GM12878 (cell line): ENCODE measurements around the gene CD7. TPM values are rescaled to one million over a fixed set of nuclear protein-coding genes. Genes with fewer than 3 reads are reported as not detected.

Experiments
- CBX5 ChIP-seq: sonication (generic); IDR thresholded peaks from 2 replicates; pipeline ENCODE4 v1.6.1; 2016; ENCODE audit warnings: low read depth, moderate library complexity, mild to moderate bottlenecking, inconsistent platforms
- CHD1 ChIP-seq: IDR thresholded peaks from 2 replicates; pipeline ENCODE4 v1.6.1; 2012; ENCODE audit warnings: low read depth, low read length, improper control_type of control experiment
- DPF2 ChIP-seq: fragments of 450-650 bp; IDR thresholded peaks from 2 replicates; pipeline ENCODE4 v1.6.1; 2017; ENCODE audit warnings: mild to moderate bottlenecking
- ESRRA ChIP-seq: IDR thresholded peaks from 2 replicates; pipeline ENCODE4 v1.6.1; 2012; ENCODE audit warnings: mild to moderate bottlenecking, low read length, improper control_type of control experiment
- GATAD2B ChIP-seq: fragments of 450-650 bp; conservative IDR thresholded peaks from 2 replicates; pipeline ENCODE4 v1.6.1; 2017; ENCODE audit warnings: low read depth, mild to moderate bottlenecking, moderate library complexity
- LARP7 ChIP-seq: fragments of 450-650 bp; IDR thresholded peaks from 2 replicates; pipeline ENCODE4 v1.6.1; 2017; ENCODE audit warnings: mild to moderate bottlenecking
- MEF2B ChIP-seq: fragments of 450-650 bp; IDR thresholded peaks from 2 replicates; pipeline ENCODE4 v1.6.1; 2018; ENCODE audit warnings: mild to moderate bottlenecking, moderate library complexity; ENCODE audit not compliant: partially characterized antibody, poor library complexity, severe bottlenecking
- NFXL1 ChIP-seq: fragments of 450-650 bp; IDR thresholded peaks from 2 replicates; pipeline ENCODE4 v1.6.1; 2017; ENCODE audit warnings: antibody characterized with exemption, mild to moderate bottlenecking, borderline replicate concordance
- NKRF ChIP-seq: fragments of 450-650 bp; conservative IDR thresholded peaks from 2 replicates; pipeline ENCODE4 v1.6.1; 2017; ENCODE audit warnings: mild to moderate bottlenecking, moderate library complexity
- NR2F1 ChIP-seq: fragments of 450-650 bp; conservative IDR thresholded peaks from 2 replicates; pipeline ENCODE4 v1.6.1; 2017; ENCODE audit warnings: mild to moderate bottlenecking
- PAX5 ChIP-seq: IDR thresholded peaks from 2 replicates; pipeline ENCODE4 v1.6.1; 2011; ENCODE audit warnings: low read depth, low read length, borderline replicate concordance
- POLR2A ChIP-seq: IDR thresholded peaks from 2 replicates; pipeline ENCODE4 v1.6.1; 2011; ENCODE audit warnings: low read depth, mild to moderate bottlenecking, low read length
- PRDM15 ChIP-seq: fragments of 450-650 bp; formaldehyde crosslinking; IDR thresholded peaks from 2 replicates; pipeline ENCODE4 v1.4.0; 2020; ENCODE audit warnings: mild to moderate bottlenecking, moderate library complexity
- RAD21 ChIP-seq: IDR thresholded peaks from 2 replicates; pipeline ENCODE4 v1.6.1; 2011; ENCODE audit warnings: mild to moderate bottlenecking, low read depth, low read length, moderate library complexity; ENCODE audit not compliant: insufficient read depth
- RBBP5 ChIP-seq: fragments of 200-600 bp; sonication (generic); conservative IDR thresholded peaks from 2 replicates; pipeline ENCODE4 v1.6.1; 2016
- RELA ChIP-seq: fragments of 450-650 bp; IDR thresholded peaks from 2 replicates; pipeline ENCODE4 v1.8.0; 2014; ENCODE audit warnings: borderline replicate concordance; ENCODE audit not compliant: partially characterized antibody
- STAT1 ChIP-seq: fragments of 450-650 bp; conservative IDR thresholded peaks from 2 replicates; pipeline ENCODE4 v1.6.1; 2014; ENCODE audit warnings: antibody characterized with exemption, mild to moderate bottlenecking
- YY1 ChIP-seq: IDR thresholded peaks from 2 replicates; pipeline ENCODE4 v1.6.1; 2011; ENCODE audit warnings: low read depth, mild to moderate bottlenecking, low read length
- ZNF217 ChIP-seq: fragments of 450-650 bp; IDR thresholded peaks from 2 replicates; pipeline ENCODE4 v1.6.1; 2017; ENCODE audit warnings: antibody characterized with exemption, mild to moderate bottlenecking
- ZNF687 ChIP-seq: fragments of 450-650 bp; IDR thresholded peaks from 2 replicates; pipeline ENCODE4 v1.6.1; 2017; ENCODE audit warnings: mild to moderate bottlenecking, moderate library complexity
- ZSCAN29 ChIP-seq: fragments of 450-650 bp; IDR thresholded peaks from 2 replicates; pipeline ENCODE4 v1.6.1; 2017; ENCODE audit warnings: mild to moderate bottlenecking, moderate library complexity
- polyA plus RNA-seq, 11 experiments: library from polyadenylated mRNA; depleted of rRNA in 4 of 11; unstranded in 6 of 11; stranded (reverse) in 5 of 11; fragments of >200 nt; fragmentation: Nextera tagmentation in 4 of 11; fragmentation: Illumina TruSeq in 1 of 11; extraction: Ambion mirVana in 4 of 11; extraction: Trizol in 1 of 11; gene quantifications; 1 replicate in 1 of 11; 2 replicates in 10 of 11; pipeline versions ENCODE4 v1.2.1 to v1.2.3, GENCODE V29; 2011 to 2016; ENCODE audit warnings: inconsistent platforms in 2 of 11, missing spikeins in 2 of 11, low read depth in 1 of 11
- total RNA-seq, 4 experiments: library from RNA; depleted of rRNA in 3 of 4; stranded (reverse); fragments of >200 nt in 3 of 4; fragmentation: Illumina TruSeq in 1 of 4; extraction: Trizol in 1 of 4; gene quantifications; 2 replicates each; pipeline versions ENCODE4 v1.2.1 to v1.2.3, GENCODE V29; 2013 to 2021

CD7 gene
- total and polyA plus RNA-seq, 10 of the 15 experiments (the other 5 are each of a cell fraction or from before 2014, with no cell fraction given) = 0.33 TPM; not detected in 9

- TF ChIP-seq RAD21 = peak; percentile 66
- peak; percentile 30; the same call in 1 of the 2 replicates for TF ChIP-seq ZNF217
- TF ChIP-seq CHD1 = no peak
- TF ChIP-seq DPF2 = peak; percentile 79
- TF ChIP-seq STAT1 = no peak
- TF ChIP-seq RELA = peak; percentile 59
- TF ChIP-seq NKRF = 0 out of 2 replicates have a peak, but pooled peaks have one; percentile 45
- TF ChIP-seq ZNF687 = peak; percentile 50; the same call in 1 of the 2 replicates
- TF ChIP-seq ZSCAN29 = peak; percentile 69; the same call in 1 of the 2 replicates
- TF ChIP-seq NFXL1 = no peak
- no peak for TF ChIP-seq POLR2A
- peak; percentile 85 for TF ChIP-seq NR2F1
- TF ChIP-seq LARP7 = peak; percentile 78
- peak; percentile 56; the same call in 1 of the 2 replicates for TF ChIP-seq YY1
- TF ChIP-seq PAX5 = no peak
- TF ChIP-seq RBBP5 = no peak
- peak; percentile 42 for TF ChIP-seq MEF2B
- TF ChIP-seq CBX5 = no peak
- TF ChIP-seq PRDM15 = no peak
- no peak for TF ChIP-seq ESRRA
- peak; percentile 92; the same call in 1 of the 2 replicates for TF ChIP-seq GATAD2B
These were observed 3.8 kb upstream of the CD7 start (continued) for GRCh38 chr17:82320956-82321927.
